HG03175 (cell line): ENCODE data around the gene HOGA1.
"Not testable (repeated sequence)": the region's sequence is repeated elsewhere in the genome, so short reads cannot be mapped to it uniquely, and the experiment has no call there.

Experiments
- ATAC-seq: cut with Tn5 transposase; IDR thresholded peaks from one replicate; pipeline ENCODE4 v1.9.1; 2021; ENCODE audit warnings: mild to moderate bottlenecking, moderate library complexity; ENCODE audit not compliant: unreplicated experiment

HOGA1 gene

GRCh38 chr10:97554336-97554735, 29.9 kb upstream of the HOGA1 start:
- ATAC-seq, result not testable (repeated sequence)

DNA sequence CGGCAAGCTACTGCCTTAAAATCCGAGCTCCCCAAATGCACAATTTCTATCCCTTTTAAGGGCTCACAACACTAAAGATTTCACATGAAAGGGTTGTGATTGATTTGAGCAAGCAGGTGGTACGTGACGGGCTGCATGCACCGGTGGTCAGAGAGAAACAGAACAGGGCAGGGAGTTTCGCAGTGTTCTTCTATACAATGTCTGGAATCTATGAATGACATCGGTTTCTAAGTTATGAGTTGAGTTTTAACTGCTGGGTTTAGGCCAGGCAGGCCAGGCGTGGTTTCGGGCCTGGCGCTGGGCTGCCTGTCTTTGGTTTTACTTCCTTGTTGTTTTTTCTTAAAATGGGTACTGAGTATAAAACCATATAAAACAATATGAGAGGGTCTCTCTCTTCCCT, 28.6 kb upstream of the HOGA1 start:
- ATAC-seq, result not testable (repeated sequence)

- ATAC-seq, result not testable (repeated sequence)
Observed at GRCh38 chr10:97560731-97561381, 23.3 kb upstream of the HOGA1 start.

GRCh38 chr10:97561386-97562077, 22.7 kb upstream of the HOGA1 start:
- not testable (repeated sequence) for ATAC-seq

DNA sequence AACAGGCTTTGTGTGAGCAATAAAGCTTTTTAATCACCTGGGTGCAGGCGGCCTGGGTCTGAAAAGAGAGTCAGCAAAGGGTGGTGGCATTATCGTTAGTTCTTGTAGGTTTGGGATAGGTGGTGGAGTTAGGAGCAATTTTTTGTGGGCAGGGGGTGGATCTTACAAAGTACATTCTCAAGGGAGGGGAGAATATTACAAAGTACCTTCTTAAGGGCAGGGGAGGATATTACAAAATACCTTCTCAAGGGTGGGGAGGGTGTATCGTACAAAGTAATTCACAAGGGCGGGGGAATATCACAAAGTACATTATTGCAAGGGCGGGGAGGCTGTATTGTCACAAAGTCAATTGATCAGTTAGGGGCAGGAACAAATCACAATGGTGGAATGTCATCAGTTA, 21.9 kb upstream of the HOGA1 start:
- not testable (repeated sequence) for ATAC-seq

DNA sequence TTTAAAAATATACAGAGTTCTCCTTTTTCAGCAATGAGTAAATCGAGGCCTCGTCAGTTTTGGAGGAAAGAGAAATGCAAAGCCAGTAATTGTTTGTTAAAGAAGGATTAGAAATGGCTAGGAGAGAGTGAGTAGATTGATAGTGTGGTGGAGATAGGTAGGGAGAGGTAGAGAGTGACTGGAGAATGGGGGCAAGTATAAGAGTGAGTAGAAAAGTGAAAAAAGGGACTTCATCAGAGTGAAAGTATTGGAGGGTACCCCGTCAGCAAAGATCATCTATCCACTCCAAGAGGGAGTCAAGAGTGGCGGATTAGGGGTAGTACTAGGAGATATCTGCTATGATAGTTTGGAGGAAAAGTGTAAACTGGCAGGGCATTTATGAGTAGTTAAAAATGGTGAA, 20.9 kb upstream of the HOGA1 start:
- no peak for ATAC-seq

- no peak for ATAC-seq
Observed at GRCh38 chr10:97564776-97565175, 19.4 kb upstream of the HOGA1 start.

- no peak for ATAC-seq
Observed at GRCh38 chr10:97566336-97566996, 17.7 kb upstream of the HOGA1 start.

GRCh38 chr10:97567891-97568290, 16.3 kb upstream of the HOGA1 start:
- ATAC-seq, result no peak

- ATAC-seq, result no peak
Observed at GRCh38 chr10:97570146-97570788, 13.9 kb upstream of the HOGA1 start.

- ATAC-seq, result no peak
Observed at GRCh38 chr10:97570789-97571471, 13.3 kb upstream of the HOGA1 start.

DNA sequence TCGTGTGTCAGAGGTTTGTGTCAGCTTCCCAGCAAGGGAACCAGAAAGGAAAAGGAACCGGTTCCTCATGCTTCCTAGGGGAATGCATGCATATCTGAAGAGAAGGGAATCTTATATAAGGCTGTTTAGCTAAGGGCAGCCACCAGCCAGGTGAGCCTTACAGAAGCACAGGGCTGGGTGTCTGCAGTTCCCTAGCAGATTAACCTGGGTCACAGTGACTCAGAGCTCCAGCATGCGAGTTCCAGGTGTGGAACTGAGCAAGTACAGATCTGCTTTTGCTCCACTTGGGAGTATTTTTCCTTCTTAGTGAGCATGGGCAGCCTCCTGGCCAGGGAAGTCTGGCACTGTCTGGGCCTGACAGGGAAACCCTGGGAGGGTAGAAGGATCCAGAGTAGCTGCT, 12.6 kb upstream of the HOGA1 start:
- ATAC-seq, result no peak

DNA sequence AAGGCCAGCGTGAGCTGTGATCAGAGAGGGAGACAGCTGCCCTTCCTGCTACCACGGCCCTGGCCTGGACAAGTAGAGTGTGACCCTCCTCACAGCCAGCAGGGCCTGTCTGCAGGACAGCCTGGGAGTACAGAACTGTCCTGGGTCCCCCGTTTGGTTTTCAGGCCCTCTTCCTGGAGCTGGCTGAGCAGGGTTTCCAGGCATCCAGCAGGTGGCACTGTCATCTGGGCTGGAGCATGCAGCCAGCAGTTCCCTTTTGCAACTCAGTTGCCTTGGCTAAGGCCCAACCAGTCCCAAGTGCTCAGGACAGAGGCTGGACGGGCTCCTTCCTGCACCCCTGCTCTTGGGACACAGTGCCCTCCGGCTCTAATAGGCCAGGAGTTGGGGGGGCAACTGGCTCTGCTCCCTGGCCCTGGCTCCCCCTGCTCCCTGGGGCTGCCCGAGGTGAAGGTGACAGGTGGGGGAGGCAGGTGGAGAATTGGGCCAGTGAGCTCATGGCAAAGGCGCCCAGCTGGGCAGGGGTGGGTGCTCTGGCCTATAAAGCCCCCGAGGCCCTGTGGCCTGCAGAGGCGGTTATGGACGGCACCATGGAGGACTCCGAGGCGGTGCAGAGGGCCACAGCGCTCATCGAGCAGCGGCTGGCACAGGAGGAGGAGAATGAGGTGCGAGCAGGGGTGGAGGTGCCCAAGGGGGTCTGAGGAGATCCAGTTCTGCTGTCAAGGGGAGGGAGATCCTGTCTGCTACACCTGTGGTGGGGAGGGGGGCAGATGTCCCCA, 11.8 kb upstream of the HOGA1 start, which contains the start of gene ANKRD2:
TSS of gene ANKRD2 (plus strand) at position 566 of the 776 bp plus-strand sequence. CDS start at position 576, 10 bp downstream.
- ATAC-seq, result peak; percentile 68

DNA sequence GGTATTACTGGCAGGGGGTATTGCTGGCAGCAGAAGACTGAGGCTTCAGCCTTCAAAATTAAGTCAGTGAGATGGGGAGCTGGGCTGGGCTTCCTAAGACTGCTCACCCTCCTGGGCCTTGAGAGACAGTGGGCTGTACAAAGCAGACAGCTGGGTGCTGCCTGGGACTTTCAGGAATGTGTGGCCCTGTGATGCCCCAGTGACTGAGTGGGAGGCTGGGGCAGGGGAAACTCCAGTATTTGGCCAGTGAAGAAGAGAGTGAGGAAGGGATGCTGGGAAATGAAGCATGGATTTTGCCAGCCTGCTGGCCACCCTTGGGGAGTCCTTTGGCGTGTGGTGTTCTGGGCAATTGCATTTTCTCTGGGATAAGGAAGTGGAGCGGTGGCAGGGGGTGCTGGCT, 11.2 kb upstream of the HOGA1 start:
- no peak for ATAC-seq

- ATAC-seq, result no peak
Observed at GRCh38 chr10:97573672-97574071, 10.5 kb upstream of the HOGA1 start.

GRCh38 chr10:97574374-97575126, 9.6 kb upstream of the HOGA1 start:
- no peak for ATAC-seq

- no peak for ATAC-seq
Observed at GRCh38 chr10:97575127-97575668, 9.0 kb upstream of the HOGA1 start.

DNA sequence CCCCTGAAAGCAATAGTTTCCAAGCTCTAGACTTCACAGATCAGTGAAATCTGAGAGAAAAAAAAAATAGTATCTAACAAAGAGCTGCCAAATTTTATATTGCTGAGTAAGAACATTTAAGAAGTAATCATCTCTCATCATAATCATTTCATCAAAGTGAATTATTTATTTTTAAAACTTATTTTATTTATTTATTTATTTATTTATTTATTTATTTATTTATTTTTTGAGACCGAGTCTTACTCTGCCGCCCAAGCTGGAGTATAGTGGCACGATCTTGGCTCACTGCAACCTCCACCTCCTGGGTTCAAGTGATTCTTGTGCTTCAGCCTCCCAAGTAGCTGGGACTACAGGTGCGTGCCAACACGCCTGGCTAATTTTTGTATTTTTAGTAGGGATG, 7.7 kb upstream of the HOGA1 start:
- not testable (repeated sequence) for ATAC-seq

DNA sequence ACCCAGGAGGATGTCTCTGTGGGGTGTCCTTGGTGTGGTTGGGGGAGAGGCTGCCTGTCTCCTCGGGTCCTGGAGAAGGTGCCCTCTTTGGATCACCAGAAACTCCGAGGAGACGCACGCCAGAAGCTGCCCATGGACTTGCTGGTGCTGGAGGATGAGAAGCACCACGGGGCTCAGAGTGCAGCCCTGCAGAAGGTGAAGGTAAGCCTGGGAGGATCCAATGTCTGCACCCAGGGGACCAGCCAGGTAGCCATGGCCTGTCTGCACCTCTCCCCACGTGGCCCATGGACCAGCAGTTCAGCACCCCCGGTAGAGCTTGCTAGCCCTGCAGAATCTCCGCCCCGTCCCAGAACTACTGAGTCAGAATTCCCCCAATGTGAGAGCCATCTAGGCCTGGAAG, 6.5 kb upstream of the HOGA1 start:
- ATAC-seq, result no peak
